SK-N-SH (cell line): Measurements from ENCODE around the gene SCAND1. TPM values are rescaled to one million over a fixed set of nuclear protein-coding genes. Genes with fewer than 3 reads are reported as not detected.

Source experiments
- CTCF ChIA-PET: fragments of 300-600, 350-600 bp; formaldehyde crosslinking; extraction: SDS; loops from one replicate; lab custom pipeline; 2021; lab: Yijun Ruan, JAX
- POLR2A ChIA-PET: fragments of 350-600 bp; sonication (Branson Sonifier 250); formaldehyde crosslinking; extraction: SDS; loops from one replicate; lab custom pipeline; 2020; ENCODE audit warnings: antibody characterized with exemption, inconsistent platforms; lab: Yijun Ruan, JAX
- DNase-seq: peaks from one replicate; pipeline ENCODE4 v3.0.0; 2012
- H2AFZ ChIP-seq: fragments of 200-600 bp; sonication (generic); 2 replicates; pipeline ENCODE4 v1.8.1; 2016; ENCODE audit warnings: antibody characterized with exemption, mild to moderate bottlenecking, low read depth
- H3F3A ChIP-seq: fragments of 200-600 bp; sonication (generic); replicated peaks from 2 replicates; pipeline ENCODE3; 2016; ENCODE audit warnings: antibody characterized with exemption, mild to moderate bottlenecking; ENCODE audit not compliant: insufficient read depth
- H3K27ac ChIP-seq, 2 experiments: fragments of 200-500 bp in 1 of 2; fragments of 200-600 bp in 1 of 2; sonication (Bioruptor generic) in 1 of 2; sonication (generic), shearing (Covaris generic) in 1 of 2; 2 replicates each; pipeline versions ENCODE4 v1.5.1 to v1.6.1; 2014 to 2016; ENCODE audit warnings: low read depth in 2 of 2, inconsistent platforms in 1 of 2, low read length in 1 of 2, mild to moderate bottlenecking in 1 of 2, mixed read lengths in 1 of 2
- H3K27me3 ChIP-seq: fragments of 200-600 bp; sonication (generic), shearing (Covaris generic); 2 replicates; pipeline ENCODE4 v1.6.1; 2016; ENCODE audit warnings: mixed run types; ENCODE audit not compliant: insufficient read depth
- H3K36me3 ChIP-seq, 2 experiments: fragments of 200-500 bp in 1 of 2; fragments of 200-600 bp in 1 of 2; sonication (Bioruptor generic) in 1 of 2; sonication (generic) in 1 of 2; replicated peaks in 1 of 2; 2 replicates each; pipeline versions ENCODE3 to v1.5.1; 2014 to 2016; ENCODE audit warnings: low read length in 1 of 2, mild to moderate bottlenecking in 1 of 2; ENCODE audit not compliant: insufficient read depth in 2 of 2, control insufficient read depth in 1 of 2
- H3K4me1 ChIP-seq, 2 experiments: fragments of 200-500 bp in 1 of 2; fragments of 200-600 bp in 1 of 2; sonication (Bioruptor generic) in 1 of 2; sonication (generic), shearing (Covaris generic) in 1 of 2; 2 replicates each; pipeline versions ENCODE4 v1.5.1 to v1.6.1; 2014 to 2016; ENCODE audit warnings: low read depth in 1 of 2, low read length in 1 of 2, mixed run types in 1 of 2; ENCODE audit not compliant: insufficient read depth in 2 of 2, control insufficient read depth in 1 of 2
- H3K4me2 ChIP-seq: fragments of 200-600 bp; sonication (generic), shearing (Covaris generic); 2 replicates; pipeline ENCODE4 v1.6.1; 2017; ENCODE audit warnings: mixed run types
- H3K4me3 ChIP-seq, 2 experiments: fragments of 200-500 bp in 1 of 2; fragments of 200-600 bp in 1 of 2; sonication (Bioruptor generic) in 1 of 2; sonication (generic), shearing (Covaris generic) in 1 of 2; 2 replicates each; pipeline versions ENCODE4 v1.5.1 to v1.8.1; 2014 to 2016; ENCODE audit warnings: low read depth in 2 of 2, inconsistent platforms in 1 of 2, low read length in 1 of 2, mild to moderate bottlenecking in 1 of 2, mixed read lengths in 1 of 2, moderate library complexity in 1 of 2
- H3K79me2 ChIP-seq: fragments of 200-600 bp; sonication (generic); 2 replicates; pipeline ENCODE4 v1.8.1; 2017; ENCODE audit warnings: mild to moderate bottlenecking; ENCODE audit not compliant: insufficient read depth
- H3K9ac ChIP-seq: fragments of 200-600 bp; sonication (generic); 2 replicates; pipeline ENCODE4 v1.6.1; 2017; ENCODE audit warnings: mixed run types
- H3K9me2 ChIP-seq: fragments of 200-600 bp; sonication (generic); 2 replicates; pipeline ENCODE4 v1.6.1; 2017; ENCODE audit warnings: mixed run types
- H3K9me3 ChIP-seq: fragments of 200-600 bp; sonication (generic); 2 replicates; pipeline ENCODE4 v1.6.1; 2017; ENCODE audit warnings: mixed run types, mild to moderate bottlenecking, moderate library complexity
- H4K20me1 ChIP-seq: fragments of 200-600 bp; sonication (generic); 2 replicates; pipeline ENCODE4 v1.6.1; 2017; ENCODE audit warnings: mild to moderate bottlenecking, mixed run types; ENCODE audit not compliant: insufficient read depth
- CHD2 ChIP-seq: fragments of 150-350 bp; IDR thresholded peaks from 2 replicates; pipeline ENCODE4 v1.6.1; 2018; ENCODE audit warnings: low read length; ENCODE audit not compliant: partially characterized antibody
- CTCF ChIP-seq: fragments of 200-600 bp; sonication (generic); IDR thresholded peaks from 2 replicates; pipeline ENCODE4 v1.6.1; 2017; ENCODE audit warnings: antibody characterized with exemption, mild to moderate bottlenecking, moderate library complexity
- ELF1 ChIP-seq: IDR thresholded peaks from 2 replicates; pipeline ENCODE4 v1.4.0; 2012
- EP300 ChIP-seq, 2 experiments: IDR thresholded peaks; 2 replicates each; pipeline versions ENCODE4 v1.4.0 to v1.6.1; 2012; ENCODE audit warnings: borderline replicate concordance in 1 of 2, low read depth in 1 of 2, low read length in 1 of 2
- MAX ChIP-seq: IDR thresholded peaks from 2 replicates; pipeline ENCODE4 v1.4.0; 2012; ENCODE audit warnings: low read depth
- MXI1 ChIP-seq: IDR thresholded peaks from 2 replicates; pipeline ENCODE4 v1.6.1; 2012; ENCODE audit warnings: mild to moderate bottlenecking, low read depth, low read length, improper control_type of control experiment
- NFIC ChIP-seq: IDR thresholded peaks from 2 replicates; pipeline ENCODE4 v1.4.0; 2012; ENCODE audit warnings: borderline replicate concordance
- RAD21 ChIP-seq: IDR thresholded peaks from 2 replicates; pipeline ENCODE4 v1.6.1; 2012; ENCODE audit warnings: mild to moderate bottlenecking, low read length
- RXRA ChIP-seq: IDR thresholded peaks from 2 replicates; pipeline ENCODE4 v1.4.0; 2012; ENCODE audit warnings: low read depth, mild to moderate bottlenecking, borderline replicate concordance
- TAF1 ChIP-seq: IDR thresholded peaks from 2 replicates; pipeline ENCODE4 v1.6.1; 2012; ENCODE audit warnings: low read depth, mild to moderate bottlenecking, low read length, moderate library complexity, borderline replicate concordance
- TEAD4 ChIP-seq: IDR thresholded peaks from 2 replicates; pipeline ENCODE4 v1.4.0; 2012; ENCODE audit warnings: mild to moderate bottlenecking, borderline replicate concordance; ENCODE audit not compliant: insufficient read depth
- YY1 ChIP-seq: IDR thresholded peaks from 2 replicates; pipeline ENCODE4 v1.4.0; 2012; ENCODE audit warnings: low read depth, mild to moderate bottlenecking
- WGBS: methylation state at CpG from one replicate; pipeline ENCODE4 v1.1.6; 2017; ENCODE audit warnings: low lambda C conversion rate; 5-methylcytosine and 5-hydroxymethylcytosine counted together
- polyA plus RNA-seq, 3 experiments: library from polyadenylated mRNA; depleted of rRNA; stranded (reverse); fragments of >200 nt; gene quantifications; 2 replicates each; pipeline ENCODE4 v1.2.3, GENCODE V29; 2012
- TF ChIP-seq, protein P1 (sequence below): IDR thresholded peaks from 2 replicates; pipeline ENCODE4 v1.4.0; 2012; ENCODE audit warnings: low read depth, borderline replicate concordance
- TF ChIP-seq, protein P2 (sequence below): IDR thresholded peaks from 2 replicates; pipeline ENCODE4 v1.4.0; 2012; ENCODE audit warnings: low read depth, borderline replicate concordance

SCAND1 gene
- polyA plus RNA-seq, 1 of the 3 experiments (the other 2 are of a cell fraction), result 44.1 TPM

DNA sequence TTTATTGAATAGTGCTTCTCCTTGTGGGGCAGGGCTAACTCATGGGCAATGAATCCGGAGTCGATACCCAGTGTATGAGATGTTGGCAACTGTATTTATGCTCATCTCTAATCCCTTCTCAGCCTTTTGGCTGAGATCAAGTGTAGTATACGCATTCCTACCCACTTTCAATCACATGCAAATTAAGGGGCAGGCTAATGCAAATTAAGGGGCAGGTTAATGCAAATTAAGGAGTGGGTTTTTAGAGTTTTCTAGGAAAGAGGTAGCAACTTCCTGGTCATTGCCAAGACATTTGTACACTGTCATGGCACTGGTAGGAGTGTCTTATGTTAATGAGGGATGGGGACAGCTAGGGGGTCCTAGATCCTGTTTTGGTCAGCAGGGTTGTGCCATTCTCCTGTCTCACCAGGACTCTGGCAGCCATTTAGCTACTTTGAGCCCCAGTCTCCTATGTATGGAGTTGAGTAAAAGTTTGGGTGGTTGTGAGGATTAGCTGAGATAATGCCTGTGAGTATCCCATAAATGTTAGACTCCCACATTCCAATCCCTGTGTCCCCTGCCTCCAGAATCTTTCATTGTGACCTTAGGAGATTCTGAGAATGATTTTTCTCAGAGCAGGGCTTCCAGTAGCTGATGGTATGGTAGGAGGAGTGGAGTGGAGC, 13.8 kb upstream of the SCAND1 start, which contains the start of gene CNBD2:
TSS of gene CNBD2 (plus strand) at position 612 of the 662 bp plus-strand sequence. CDS start 173 bp downstream, outside the sequence.
- H3F3A ChIP-seq, result no peaks in the 10 kb centered on the region
- no peak for TF ChIP-seq MXI1
- TF ChIP-seq, protein P1, sequence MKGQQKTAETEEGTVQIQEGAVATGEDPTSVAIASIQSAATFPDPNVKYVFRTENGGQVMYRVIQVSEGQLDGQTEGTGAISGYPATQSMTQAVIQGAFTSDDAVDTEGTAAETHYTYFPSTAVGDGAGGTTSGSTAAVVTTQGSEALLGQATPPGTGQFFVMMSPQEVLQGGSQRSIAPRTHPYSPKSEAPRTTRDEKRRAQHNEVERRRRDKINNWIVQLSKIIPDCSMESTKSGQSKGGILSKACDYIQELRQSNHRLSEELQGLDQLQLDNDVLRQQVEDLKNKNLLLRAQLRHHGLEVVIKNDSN, result no peak
- TF ChIP-seq TEAD4, result no peak
- no peak for TF ChIP-seq CHD2
- TF ChIP-seq RXRA, result no peak
- no peak for TF ChIP-seq TAF1
- TF ChIP-seq EP300 (IDR thresholded peaks at IDR 0.05; ENCODE audit: borderline replicate concordance in 1 of 2, low read depth in 1 of 2, low read length in 1 of 2), result no peak
- TF ChIP-seq YY1, result no peak
- no peak for TF ChIP-seq CTCF
- no peak for TF ChIP-seq MAX
- no peak for TF ChIP-seq ELF1
- no peak for TF ChIP-seq NFIC
- no peak for TF ChIP-seq RAD21
- TF ChIP-seq, protein P2, sequence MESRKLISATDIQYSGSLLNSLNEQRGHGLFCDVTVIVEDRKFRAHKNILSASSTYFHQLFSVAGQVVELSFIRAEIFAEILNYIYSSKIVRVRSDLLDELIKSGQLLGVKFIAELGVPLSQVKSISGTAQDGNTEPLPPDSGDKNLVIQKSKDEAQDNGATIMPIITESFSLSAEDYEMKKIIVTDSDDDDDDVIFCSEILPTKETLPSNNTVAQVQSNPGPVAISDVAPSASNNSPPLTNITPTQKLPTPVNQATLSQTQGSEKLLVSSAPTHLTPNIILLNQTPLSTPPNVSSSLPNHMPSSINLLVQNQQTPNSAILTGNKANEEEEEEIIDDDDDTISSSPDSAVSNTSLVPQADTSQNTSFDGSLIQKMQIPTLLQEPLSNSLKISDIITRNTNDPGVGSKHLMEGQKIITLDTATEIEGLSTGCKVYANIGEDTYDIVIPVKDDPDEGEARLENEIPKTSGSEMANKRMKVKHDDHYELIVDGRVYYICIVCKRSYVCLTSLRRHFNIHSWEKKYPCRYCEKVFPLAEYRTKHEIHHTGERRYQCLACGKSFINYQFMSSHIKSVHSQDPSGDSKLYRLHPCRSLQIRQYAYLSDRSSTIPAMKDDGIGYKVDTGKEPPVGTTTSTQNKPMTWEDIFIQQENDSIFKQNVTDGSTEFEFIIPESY, result no peak
- H3K27me3 ChIP-seq, result no peaks in the 10 kb centered on the region; the same call in 1 of the 2 replicates
- ChIA-PET POLR2A (no interaction called here), CTCF (interaction anchor here (1.9 to 4.7 kb wide), 4 partner anchors 13 to 25 kb away, joined by 7 to 26 read pairs (median 10); partner anchors contain the start of gene SCAND1)
- no peak within 1 kb of the TSS for H3K4me2 ChIP-seq
- no peaks in the 10 kb centered on the region for H3K9me3 ChIP-seq
- WGBS, result 92% methylated on average over 3 of the region's 3 CpGs
- H3K9ac ChIP-seq, result no peak within 1 kb of the TSS
- no peak for DNase-seq
- no peaks in the 10 kb centered on the region for H3K36me3 ChIP-seq
- no peak within 1 kb of the TSS for H3K4me3 ChIP-seq
- no peaks in the 10 kb centered on the region for H4K20me1 ChIP-seq
- H2AFZ ChIP-seq, result no peak within 1 kb of the TSS
- H3K9me2 ChIP-seq, result no peaks in the 10 kb centered on the region
- H3K4me1 ChIP-seq, result peaks cover 0 to 2% of the 10 kb centered on the region in 2 experiments; a peak in 1 of 4 replicates
- no peaks in the 10 kb centered on the region for H3K79me2 ChIP-seq
- no peak within 1 kb of the TSS for H3K27ac ChIP-seq
